ENCODE measurements around the gene F11R.

DNA sequence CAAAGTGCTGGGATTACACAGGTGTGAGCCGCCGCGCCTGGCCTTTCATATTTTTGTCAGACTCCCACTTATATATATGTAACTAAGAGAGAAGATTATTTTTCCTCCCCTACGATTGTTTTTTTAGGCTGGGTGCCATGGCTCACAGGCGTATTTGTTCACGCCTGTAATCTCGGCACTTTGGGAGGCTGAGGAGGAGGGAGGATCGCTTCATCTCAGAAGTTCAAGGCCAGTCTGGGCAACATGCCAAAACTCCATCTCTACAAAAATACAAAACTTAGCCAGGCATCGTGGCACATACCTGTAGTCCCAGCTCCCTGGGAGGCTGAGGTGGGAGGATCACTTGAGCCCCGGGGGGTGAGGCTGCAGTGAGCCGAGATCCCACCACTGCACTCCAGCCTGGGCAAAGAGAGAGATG lies 42.4 kb downstream of the F11R start:
- TF ChIP-seq, protein P1, sequence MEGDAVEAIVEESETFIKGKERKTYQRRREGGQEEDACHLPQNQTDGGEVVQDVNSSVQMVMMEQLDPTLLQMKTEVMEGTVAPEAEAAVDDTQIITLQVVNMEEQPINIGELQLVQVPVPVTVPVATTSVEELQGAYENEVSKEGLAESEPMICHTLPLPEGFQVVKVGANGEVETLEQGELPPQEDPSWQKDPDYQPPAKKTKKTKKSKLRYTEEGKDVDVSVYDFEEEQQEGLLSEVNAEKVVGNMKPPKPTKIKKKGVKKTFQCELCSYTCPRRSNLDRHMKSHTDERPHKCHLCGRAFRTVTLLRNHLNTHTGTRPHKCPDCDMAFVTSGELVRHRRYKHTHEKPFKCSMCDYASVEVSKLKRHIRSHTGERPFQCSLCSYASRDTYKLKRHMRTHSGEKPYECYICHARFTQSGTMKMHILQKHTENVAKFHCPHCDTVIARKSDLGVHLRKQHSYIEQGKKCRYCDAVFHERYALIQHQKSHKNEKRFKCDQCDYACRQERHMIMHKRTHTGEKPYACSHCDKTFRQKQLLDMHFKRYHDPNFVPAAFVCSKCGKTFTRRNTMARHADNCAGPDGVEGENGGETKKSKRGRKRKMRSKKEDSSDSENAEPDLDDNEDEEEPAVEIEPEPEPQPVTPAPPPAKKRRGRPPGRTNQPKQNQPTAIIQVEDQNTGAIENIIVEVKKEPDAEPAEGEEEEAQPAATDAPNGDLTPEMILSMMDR (IDR thresholded peaks at IDR 0.05; ENCODE audit: extremely low read depth in 1 of 2, insufficient read depth in 1 of 2, low read depth in 1 of 2, low read length in 2 of 2), result no peak
- TF ChIP-seq FOS (IDR thresholded peaks at IDR 0.05; ENCODE audit: borderline replicate concordance, insufficient read depth, low read length), result no peak
